ENCODE measurements around the gene GNG7. TPM values are rescaled to one million over a fixed set of nuclear protein-coding genes. Genes with fewer than 3 reads are reported as not detected.
"Not testable (repeated sequence)": the region's sequence is repeated elsewhere in the genome, so short reads cannot be mapped to it uniquely, and the experiment has no call there.

GNG7 gene
- total RNA-seq, 1 donor from 2014 or later = 0.64 TPM

DNA sequence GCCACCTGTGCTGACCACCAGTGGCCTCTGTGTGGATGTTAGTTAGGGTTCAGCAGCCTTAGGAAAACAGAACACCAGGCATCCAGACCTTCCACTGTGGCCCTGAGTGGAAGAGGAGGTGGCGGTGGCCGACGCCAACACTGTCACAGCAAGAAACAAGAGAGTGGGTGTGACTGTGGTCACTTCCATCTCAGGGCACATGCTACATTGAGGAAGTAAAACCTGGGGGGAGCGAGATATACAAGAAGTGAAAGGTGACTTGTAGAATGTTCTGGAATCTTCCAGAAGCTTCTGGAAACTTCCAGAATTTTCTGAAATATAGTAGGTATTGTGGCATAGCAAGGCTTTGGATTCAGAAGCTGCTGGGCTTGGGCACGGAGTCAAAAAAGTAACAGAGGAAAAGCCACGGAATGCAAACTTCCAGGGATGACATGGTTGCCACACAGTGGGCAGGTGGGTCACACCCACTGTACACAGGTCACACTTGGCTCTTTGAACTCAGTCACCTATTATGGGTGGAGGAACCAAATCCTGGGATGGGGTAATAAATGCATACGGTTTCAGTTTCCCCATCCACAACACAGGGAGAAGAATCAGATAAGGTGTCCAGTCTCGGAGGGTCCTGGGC, 24.3 kb downstream of the GNG7 start:
- DNase-seq (ENCODE audit: low read depth in 2 of 2) = no peak

DNA sequence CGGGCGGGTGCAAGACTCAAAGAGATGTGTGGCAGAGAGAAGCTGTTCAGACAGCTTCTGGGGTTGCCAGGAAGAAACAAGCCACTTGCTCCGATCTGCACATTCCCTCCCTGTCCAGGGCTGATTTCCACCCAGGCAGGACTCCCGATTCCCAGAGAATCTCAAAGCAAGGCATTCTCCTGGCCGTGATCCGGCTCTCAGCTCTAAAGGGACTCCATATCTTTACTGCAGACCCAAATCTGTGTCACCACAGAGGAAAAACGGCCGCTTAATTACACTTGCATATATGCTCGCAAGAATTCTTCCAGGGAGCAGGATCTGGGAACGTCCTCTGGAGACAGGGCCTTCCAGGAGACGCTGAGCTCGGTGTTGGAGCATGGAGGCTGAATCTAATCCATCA, 25.7 kb downstream of the GNG7 start:
- no peak for DNase-seq (ENCODE audit: low read depth in 2 of 2)

DNA sequence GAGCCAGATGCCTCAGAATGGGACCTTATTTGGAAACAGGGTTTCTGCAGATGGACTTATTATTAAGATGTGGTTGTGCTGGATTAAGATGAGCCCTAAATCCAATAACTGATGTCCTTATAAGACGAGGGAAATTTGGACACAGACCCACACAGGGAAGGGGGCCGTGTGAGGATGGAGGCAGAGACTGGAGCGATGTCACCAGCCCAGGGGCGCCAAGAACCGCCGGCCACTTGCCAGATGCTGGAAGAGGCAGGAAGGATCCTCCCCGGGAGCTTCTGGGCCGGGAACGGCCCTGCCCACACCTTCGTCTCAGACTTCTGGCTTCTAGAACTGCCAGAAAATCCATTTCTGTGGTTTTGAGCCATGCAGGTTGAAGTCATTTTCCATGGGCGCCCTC, 26.6 kb downstream of the GNG7 start:
- no peak for DNase-seq (ENCODE audit: low read depth in 2 of 2)

DNA sequence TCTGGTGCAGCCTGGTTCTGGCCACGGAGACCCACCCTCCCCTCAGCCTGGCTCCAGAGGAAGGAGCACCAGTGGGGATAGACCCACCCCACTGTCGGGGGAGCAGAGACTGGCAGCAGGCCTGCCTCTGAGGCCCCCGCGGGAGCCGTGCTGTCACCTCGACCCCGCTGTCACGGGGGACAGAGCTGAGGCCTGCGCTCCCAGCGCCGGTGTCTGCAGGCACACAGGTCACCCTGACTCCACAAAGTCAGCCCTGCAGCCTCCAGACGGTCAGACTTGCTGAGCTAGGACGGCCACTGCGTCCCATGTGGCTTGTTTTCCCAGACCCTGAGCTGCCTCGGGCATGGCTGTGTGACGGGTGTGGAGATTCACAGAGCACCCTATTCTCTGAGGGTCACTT, 32.3 kb downstream of the GNG7 start:
- DNase-seq (ENCODE audit: low read depth in 2 of 2) = no peak

DNA sequence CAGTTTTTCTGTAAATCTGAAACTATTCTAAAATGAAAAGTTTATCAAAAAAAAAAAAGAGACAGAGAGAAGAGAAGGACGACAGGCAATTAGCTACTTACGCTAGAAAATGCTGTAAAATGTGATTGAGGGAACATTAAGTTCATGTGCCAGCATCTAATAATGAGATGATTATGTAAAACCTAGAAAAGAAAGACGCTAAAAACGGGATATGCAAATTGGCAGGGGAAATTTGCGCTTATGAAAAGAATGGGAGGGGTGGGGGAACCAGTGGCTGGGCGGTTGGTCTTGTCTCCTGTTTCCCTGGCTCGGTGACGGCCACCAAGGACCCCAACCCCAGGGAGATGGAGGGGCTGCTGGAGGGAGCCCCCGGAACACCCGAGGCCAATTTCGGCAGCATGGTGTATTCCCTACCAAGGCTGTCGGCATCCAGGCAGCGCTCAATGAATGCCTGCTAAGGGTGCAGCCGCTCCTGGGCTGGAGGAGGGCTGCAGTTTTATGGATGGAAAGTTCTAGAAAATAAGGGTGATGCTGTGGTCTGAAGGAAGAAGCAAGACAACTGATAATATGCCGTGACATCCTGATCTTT, 34.2 kb downstream of the GNG7 start:
- no peak for DNase-seq (ENCODE audit: low read depth in 2 of 2)

DNA sequence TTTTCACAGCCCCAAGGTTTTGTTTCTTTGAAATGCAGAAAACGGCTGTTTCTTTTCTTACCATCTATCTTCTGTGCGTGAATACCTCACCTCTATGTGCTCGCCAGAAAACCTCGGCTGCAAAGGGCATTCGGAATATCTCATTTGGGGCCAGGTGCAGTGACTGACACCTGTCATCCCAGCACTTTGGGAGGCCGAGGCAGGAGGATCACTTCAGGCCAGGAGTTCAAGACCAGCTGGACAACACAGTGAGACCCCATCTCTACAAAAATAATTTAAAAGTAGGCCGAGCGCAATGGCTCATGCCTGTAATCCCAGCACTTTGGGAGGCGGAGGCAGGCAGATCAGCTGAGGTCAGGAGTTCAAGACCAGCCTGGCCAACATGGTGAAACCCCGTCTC, 35.1 kb downstream of the GNG7 start:
- not testable (repeated sequence) for DNase-seq (ENCODE audit: low read depth in 2 of 2)

DNA sequence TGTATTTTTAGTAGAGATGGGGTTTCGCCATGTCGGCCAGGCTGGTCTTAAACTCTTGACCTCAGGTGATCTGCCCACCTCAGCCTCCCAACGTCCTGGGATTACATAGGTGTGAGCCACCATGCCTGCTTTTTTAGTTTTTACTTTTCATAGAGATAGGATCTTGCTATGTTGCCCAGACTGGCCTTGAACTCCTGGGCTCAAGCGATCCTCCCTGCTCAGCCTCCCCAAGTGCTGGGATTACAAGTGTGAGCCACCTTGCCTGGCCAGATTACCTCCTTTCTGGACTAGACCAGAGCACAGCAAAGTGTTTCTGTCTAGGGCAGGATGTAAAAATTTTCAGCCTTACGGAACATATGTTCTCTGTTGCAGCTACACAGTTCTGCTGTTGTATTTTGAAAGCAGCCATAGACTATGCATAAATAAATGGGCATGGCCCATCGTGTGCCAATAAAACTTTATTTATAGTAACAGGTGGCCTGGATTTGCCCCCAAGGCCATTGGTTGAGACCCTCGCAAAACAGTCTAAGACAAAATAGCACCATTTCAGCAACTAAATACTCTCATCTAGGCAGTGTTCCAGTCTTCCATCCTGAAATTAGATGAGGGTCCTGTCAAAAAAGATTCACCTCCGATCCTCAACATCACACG, 36.0 kb downstream of the GNG7 start:
- no peak for DNase-seq (ENCODE audit: low read depth in 2 of 2)

DNA sequence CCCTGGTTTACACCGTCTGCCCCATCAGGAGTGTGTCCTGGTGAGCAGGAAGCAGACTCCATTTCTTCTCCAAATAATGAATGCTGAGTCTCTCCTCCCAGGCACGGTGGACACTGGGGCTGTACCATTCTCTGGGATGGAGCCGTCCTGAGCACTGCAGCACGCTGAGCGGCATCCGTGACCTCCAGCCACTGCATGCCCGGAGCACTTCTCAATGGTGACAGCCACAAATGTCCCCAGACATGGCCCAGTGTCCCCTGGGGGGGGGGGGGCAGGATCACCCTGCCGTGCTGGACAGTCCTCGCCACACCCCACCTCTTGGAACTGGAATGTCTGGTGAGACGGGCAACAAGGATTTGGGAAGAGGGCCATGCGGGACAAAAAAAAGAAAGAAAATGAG, 37.4 kb downstream of the GNG7 start:
- DNase-seq (ENCODE audit: low read depth in 2 of 2) = no peak

DNA sequence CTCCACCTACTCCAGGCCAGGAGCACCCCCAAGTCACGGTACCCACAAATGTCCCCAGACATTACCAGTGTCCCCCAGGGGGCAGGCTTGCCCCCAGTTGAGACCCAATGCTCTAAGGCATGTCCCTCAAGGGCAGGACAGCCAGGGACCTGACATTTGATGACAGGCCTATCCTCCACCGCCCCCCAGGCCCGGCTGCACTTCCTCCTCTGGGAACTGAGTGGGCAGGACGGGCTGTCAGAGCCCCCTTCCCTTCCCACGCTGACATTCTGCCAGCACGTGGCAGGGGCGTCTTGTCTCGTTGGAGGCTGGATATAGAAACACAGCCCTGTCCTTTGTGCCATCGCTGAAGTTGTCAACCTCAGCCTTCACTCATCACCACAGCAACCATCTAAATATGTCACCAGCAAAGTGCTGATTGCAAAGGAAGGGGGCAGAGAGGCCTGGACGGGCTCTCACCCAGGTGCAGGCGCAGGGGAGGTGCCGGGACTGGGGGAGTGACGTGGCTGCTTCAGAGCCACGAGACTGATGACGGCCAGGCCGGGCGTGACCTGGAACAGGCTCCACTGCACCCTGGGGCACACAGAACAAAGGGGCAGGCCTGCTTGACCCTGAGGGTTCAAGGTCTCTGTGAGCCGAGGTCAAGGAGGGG, 38.4 kb downstream of the GNG7 start:
- no peak for DNase-seq (ENCODE audit: low read depth in 2 of 2)

DNA sequence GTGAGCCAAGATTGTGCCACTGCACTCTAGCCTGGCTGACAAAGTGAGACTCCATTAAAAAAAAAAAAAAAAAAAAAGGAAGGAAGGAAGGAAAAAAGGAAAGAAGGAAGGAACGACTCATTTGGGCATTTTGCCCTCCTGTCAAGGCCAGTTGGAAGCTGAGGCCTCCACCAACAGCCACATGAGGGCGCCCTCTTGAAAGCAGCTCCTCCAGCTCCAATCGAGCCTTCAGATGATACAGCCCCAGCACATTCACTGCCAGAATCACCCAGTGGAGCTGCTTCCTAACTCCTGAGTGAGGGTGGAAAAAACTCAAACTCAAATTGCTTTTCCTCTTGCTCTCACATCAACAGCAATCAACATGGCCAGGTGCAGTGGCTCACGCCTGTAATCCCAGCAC, 40.9 kb downstream of the GNG7 start:
- no peak for DNase-seq (ENCODE audit: low read depth in 2 of 2)

DNA sequence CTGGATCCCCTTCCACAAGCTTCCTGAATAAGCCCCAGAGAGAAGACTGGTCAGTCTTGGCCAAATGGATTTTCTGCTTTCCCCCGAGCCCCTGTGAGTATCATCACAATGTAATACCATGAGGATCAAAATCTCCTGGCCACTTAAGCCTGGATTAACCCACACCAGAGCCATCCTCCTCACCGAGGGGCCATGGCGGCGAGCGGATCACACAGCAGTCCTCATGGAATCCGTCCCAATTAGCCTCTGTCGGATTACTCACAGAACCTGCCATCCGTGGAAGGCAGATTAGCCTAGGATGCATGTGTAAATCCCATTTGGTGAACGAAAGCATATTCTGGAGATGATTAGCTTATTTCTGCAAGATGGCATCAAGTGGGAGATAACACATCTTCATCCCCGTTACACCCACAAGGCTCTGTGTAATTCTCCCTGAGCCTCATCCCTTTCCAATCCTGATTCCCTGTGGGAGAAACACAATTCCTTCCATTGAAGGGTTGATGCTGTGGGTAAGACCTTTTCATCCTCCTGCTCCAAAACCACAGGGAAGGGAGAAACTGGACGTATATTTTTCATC, 42.5 kb downstream of the GNG7 start:
- DNase-seq (ENCODE audit: low read depth in 2 of 2) = no peak

DNA sequence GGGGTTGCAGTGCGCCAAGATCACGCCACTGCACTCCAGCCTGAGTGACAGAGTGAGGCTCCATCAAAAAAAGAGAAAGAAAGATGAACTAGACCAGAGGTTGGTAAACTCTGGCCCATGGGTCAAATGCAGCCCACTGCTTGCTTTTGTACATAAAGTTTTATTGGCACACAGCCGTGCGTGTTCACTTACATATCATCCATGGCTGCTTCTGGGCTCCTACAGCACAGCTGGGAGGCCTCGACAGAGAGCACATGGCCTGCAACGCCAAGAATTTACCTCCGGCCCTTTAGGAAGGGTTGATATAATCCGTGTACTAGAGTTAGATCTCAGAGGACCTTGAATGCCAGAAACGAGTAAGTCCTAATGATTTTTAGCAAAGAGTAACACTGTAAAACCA, 46.0 kb downstream of the GNG7 start:
- DNase-seq (ENCODE audit: low read depth in 2 of 2) = no peak

DNA sequence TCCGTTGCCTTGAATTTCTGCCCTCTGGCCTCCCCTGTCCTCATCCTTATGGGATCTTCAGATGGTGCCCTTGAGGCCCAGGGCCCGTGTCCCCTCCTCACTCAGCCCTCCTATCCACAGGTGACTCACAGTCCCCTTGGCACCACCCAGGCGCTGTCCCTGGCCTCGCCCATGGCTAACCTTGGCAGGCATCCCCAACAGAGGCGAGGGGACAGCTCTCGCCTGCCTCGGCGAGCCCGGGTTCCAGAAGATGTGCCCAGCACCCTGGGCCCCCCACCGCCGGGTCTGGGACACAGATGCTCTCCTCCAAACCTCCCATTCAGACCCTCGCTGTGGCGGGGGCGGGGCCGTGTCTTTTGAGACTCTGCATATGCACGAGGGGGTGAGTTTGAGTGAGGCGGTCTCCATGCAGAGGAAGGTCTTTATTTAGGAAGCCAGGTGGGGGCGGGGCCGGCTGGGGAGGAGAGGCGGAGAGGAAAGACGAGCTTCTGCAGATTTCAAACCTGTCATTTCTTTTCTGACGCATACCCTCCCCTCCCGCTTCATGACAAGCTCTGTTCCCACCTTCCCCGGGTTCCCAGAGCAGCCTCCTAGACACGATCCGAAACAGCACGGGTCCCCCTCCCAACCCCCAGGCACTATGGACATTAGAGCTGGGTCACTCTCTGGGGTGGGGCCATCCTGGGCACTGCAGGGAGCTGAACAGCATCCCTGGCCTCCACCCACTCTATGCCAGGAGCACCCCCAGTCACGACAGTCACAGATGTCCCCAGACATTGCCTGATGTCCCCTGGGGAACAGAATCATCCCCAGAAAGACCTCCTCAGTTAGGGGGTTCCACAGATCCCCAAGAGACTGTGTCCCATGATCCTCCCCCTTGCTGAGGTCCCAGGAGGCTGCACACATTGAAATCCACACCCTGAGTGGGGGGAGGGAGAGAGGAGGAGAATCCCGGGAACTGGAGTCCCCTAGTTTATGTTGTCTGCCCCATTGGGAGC, 48.5 kb downstream of the GNG7 start:
- DNase-seq (ENCODE audit: low read depth in 2 of 2) = no peak

DNA sequence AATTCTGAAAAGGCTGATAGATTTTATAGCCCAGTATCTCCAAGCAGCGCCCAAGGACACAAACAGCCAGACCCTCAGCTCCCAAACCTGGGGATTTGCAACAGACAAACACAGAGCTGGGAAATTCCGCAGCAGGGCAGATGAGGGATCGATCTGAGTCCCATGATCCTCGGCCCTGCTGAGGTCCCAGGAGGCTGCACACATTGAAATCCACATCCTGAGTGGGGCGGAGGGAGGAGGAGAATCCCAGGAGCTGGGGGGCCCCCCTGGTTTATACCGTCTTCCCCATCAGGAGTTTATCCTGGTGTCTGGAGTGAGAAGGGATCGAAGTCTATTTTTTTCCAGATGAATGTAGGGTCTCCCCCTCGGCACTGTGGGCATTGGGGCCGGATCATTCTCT, 49.3 kb downstream of the GNG7 start:
- no peak for DNase-seq (ENCODE audit: low read depth in 2 of 2)

DNA sequence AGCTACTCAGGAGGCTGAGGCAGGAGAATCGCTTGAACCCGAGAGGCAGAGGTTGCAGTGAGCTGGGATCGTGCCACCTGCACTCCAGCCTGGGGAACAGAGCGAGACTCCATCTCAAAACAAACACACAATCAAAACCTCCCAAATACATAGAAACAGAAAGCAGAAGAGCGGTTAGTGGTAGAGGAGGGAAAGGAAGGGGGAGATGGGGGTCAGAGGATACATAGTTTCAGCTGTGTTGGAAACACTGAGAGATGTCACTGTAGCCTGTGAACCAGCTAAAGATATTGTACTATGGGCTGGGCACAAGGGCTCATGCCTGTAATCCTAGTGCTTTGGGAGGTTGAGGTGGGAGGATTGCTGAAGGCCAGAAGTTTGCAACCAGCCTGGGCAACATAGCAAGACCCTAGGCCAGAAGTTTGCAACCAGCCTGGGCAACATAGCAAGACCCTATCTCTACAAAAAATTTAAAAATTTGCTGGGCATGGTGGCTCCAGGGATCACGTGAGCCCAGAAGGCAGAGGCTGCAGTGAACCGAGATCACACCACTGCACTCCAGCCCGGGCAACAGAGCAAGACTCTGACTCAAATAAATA, 49.9 kb downstream of the GNG7 start:
- no peak for DNase-seq (ENCODE audit: low read depth in 2 of 2)

DNA sequence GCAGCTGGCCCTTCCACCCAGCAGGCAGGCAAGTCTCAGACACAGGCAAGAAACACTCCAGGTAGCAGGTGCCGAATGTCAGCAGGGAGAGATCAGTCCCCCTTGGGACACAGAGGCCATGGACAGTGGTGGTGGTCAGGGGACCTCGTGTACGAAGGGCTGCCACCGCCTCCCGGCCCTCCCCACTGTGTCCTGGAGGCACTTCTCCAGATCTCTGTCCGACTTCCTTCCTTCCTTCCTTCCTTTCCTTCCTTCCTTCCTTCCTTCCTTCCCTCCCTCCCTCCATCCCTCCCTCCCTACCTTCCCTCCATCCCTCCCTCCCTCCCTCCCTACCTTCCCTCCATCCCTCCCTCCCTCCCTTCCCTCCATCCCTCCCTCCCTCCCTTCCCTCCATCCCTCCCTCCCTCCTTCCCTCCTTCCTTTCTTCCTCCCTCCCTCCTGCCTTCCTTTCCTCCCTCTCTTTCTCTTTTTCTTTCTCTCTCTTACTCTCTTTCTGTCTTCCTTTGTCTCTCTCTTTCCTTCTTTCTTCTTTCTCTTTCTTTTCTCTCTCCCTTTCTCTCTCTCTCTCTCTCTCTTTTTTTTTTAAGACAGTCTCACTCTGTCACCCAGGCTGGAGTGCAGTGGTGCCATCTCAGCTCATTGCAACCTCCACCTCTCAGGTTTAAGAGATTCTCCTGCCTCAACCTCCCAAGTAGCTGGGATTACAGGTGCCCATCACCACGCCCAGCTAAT, 51.3 kb downstream of the GNG7 start:
- DNase-seq (ENCODE audit: low read depth in 2 of 2) = not testable (repeated sequence)

DNA sequence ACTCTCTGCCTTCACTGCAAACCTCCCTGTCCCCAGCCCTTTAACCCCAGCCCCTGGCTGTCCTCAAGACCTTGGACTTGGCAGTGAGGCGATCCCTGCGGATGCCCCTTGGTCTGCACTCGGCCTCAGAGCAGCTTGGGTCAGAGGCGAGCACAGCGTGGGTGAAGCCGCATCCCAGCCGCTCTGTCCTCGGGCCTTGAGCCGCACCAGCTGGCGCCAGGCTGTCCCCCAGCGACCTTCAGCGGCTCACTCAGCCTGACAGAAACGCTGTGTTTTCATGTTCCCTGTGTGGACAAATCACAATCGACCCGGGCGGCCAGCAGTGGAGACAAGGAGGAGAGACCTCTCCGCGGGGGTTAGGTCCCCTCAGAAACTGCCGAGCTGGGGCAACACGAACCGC, 52.0 kb downstream of the GNG7 start:
- DNase-seq (ENCODE audit: low read depth in 2 of 2) = no peak

DNA sequence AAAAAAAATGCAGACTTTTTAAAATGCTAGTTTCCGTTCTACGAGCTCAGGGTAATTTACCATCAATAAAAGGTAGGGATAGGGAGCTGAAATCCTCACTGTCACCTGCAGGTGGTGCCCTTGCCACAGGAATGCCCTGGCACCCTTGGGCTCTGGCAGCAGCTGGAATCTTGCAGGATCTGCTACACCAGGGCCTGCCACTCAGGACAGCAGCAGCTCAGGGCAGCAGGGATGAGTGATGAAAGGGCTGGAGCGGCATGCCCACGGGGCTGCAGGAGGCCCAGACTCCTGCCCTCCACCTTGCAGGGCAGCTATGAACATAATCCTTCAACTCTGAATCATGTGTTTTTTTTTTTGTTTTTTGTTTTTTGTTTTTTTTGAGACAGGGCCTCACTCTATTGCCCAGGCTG, 54.0 kb downstream of the GNG7 start:
- DNase-seq (ENCODE audit: low read depth in 2 of 2) = peak; percentile 60 to 77

DNA sequence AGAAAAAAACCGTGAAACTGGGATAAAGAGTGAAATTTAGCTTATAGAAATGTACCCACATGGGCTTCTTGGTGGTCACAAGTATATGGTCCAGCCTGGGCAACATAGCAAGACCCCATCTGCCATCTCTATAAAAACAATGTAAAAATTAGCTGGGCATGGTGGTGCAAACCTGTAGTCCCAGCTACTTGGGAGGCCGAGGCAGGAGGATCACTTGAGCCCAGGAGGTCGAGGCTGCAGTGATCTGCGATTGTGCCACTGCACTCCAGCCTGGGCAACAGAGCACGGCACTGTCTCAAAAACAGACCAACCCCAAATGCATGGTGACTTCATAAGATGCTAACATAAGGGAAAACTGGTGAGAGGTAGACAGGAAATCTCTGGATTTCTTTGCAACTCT, 54.4 kb downstream of the GNG7 start:
- DNase-seq (ENCODE audit: low read depth in 2 of 2) = no peak
